GM19467 (cell line): Measurements from ENCODE around the gene PRKCA.

ENCODE experiments used
- ATAC-seq: cut with Tn5 transposase; IDR thresholded peaks from one replicate; pipeline ENCODE4 v1.9.1; 2021; ENCODE audit warnings: mild to moderate bottlenecking, moderate library complexity; ENCODE audit not compliant: unreplicated experiment

PRKCA gene

GRCh38 chr17:66813296-66813695 lies 510.9 kb downstream of the PRKCA start:
- ATAC-seq, result no peak

GRCh38 chr17:66814026-66814425 lies 511.6 kb downstream of the PRKCA start:
- ATAC-seq, result no peak

- no peak for ATAC-seq
Observed at GRCh38 chr17:66814570-66814969, 512.2 kb downstream of the PRKCA start.

- ATAC-seq, result no peak
Observed at GRCh38 chr17:66817750-66818149, 515.3 kb downstream of the PRKCA start.

- no peak for ATAC-seq
Observed at GRCh38 chr17:66819466-66819865, 517.1 kb downstream of the PRKCA start.

- no peak for ATAC-seq
Observed at GRCh38 chr17:66822009-66822408, 519.6 kb downstream of the PRKCA start.

- ATAC-seq, result no peak
Observed at GRCh38 chr17:66826856-66827255, 524.4 kb downstream of the PRKCA start.

- ATAC-seq, result no peak
Observed at GRCh38 chr17:66829386-66829864, 527.0 kb downstream of the PRKCA start.

- ATAC-seq, result no peak
Observed at GRCh38 chr17:66829883-66830282, 527.5 kb downstream of the PRKCA start.

- no peak for ATAC-seq
Observed at GRCh38 chr17:66830451-66830850, 528.0 kb downstream of the PRKCA start.

GRCh38 chr17:66831383-66832210 lies 529.2 kb downstream of the PRKCA start:
- ATAC-seq, result no peak

GRCh38 chr17:66833201-66833600 lies 530.8 kb downstream of the PRKCA start:
- ATAC-seq, result no peak

- ATAC-seq, result no peak
Observed at GRCh38 chr17:66834426-66834918, 532.1 kb downstream of the PRKCA start.

- no peak for ATAC-seq
Observed at GRCh38 chr17:66834919-66835454, 532.6 kb downstream of the PRKCA start, which contains the start of gene CACNG5. CACNG5 (plus strand) TSS chr17:66835117; CDS start chr17:66877333, 42,216 bp downstream.

GRCh38 chr17:66835476-66835875 lies 533.1 kb downstream of the PRKCA start:
- no peak for ATAC-seq

GRCh38 chr17:66836063-66837005 lies 533.9 kb downstream of the PRKCA start:
- ATAC-seq, result no peak

GRCh38 chr17:66837226-66837625 lies 534.8 kb downstream of the PRKCA start:
- ATAC-seq, result no peak

GRCh38 chr17:66837885-66838665 lies 535.7 kb downstream of the PRKCA start:
- ATAC-seq, result no peak

GRCh38 chr17:66839616-66840015 lies 537.2 kb downstream of the PRKCA start:
- no peak for ATAC-seq

GRCh38 chr17:66840061-66840460 lies 537.6 kb downstream of the PRKCA start:
- ATAC-seq, result no peak
